ENCODE data around the gene PALD1. TPM values are rescaled to one million over a fixed set of nuclear protein-coding genes. Genes with fewer than 3 reads are reported as not detected.

The PALD1 gene
- total RNA-seq, 1 experiment from 2014 or later, result 1.8 TPM

- in situ Hi-C loops (cut with HindIII; ENCODE audit: low pct_unique_long_range_greater_than_20kb, low sequenced_read_pairs), result no loop called here
- no peak for DNase-seq (ENCODE audit: low read depth, low spot score)
Measured at GRCh38 chr10:70448236-70448635, 30.3 kb upstream of the PALD1 start.

GRCh38 chr10:70455213-70455630 lies 23.3 kb upstream of the PALD1 start:
- no peak for DNase-seq (ENCODE audit: low read depth, low spot score)
- in situ Hi-C loops (cut with HindIII; ENCODE audit: low pct_unique_long_range_greater_than_20kb, low sequenced_read_pairs), result no loop called here

- in situ Hi-C loops (cut with HindIII; ENCODE audit: low pct_unique_long_range_greater_than_20kb, low sequenced_read_pairs), result no loop called here
- no peak for DNase-seq (ENCODE audit: low read depth, low spot score)
Measured at GRCh38 chr10:70456164-70456563, 22.4 kb upstream of the PALD1 start.

GRCh38 chr10:70457759-70458305 lies 20.7 kb upstream of the PALD1 start:
- no peak for DNase-seq (ENCODE audit: low read depth, low spot score)
- in situ Hi-C loops (cut with HindIII; ENCODE audit: low pct_unique_long_range_greater_than_20kb, low sequenced_read_pairs), result no loop called here

GRCh38 chr10:70458329-70459060 lies 20.1 kb upstream of the PALD1 start:
- in situ Hi-C loops (cut with HindIII; ENCODE audit: low pct_unique_long_range_greater_than_20kb, low sequenced_read_pairs), result no loop called here

GRCh38 chr10:70459061-70459773 lies 19.4 kb upstream of the PALD1 start:
- no peak for DNase-seq (ENCODE audit: low read depth, low spot score)
- in situ Hi-C loops (cut with HindIII; ENCODE audit: low pct_unique_long_range_greater_than_20kb, low sequenced_read_pairs), result no loop called here

More at GRCh38 chr10:70458329-70459060, 20.1 kb upstream of the PALD1 start:
- DNase-seq (ENCODE audit: low read depth, low spot score), result no peak

GRCh38 chr10:70459774-70460490 lies 18.6 kb upstream of the PALD1 start:
- no peak for DNase-seq (ENCODE audit: low read depth, low spot score)
- in situ Hi-C loops (cut with HindIII; ENCODE audit: low pct_unique_long_range_greater_than_20kb, low sequenced_read_pairs), result no loop called here

- in situ Hi-C loops (cut with HindIII; ENCODE audit: low pct_unique_long_range_greater_than_20kb, low sequenced_read_pairs), result no loop called here
- DNase-seq (ENCODE audit: low read depth, low spot score), result peak; percentile 62
Measured at GRCh38 chr10:70461397-70462348, 16.9 kb upstream of the PALD1 start.

GRCh38 chr10:70462349-70462984 lies 16.1 kb upstream of the PALD1 start:
- DNase-seq (ENCODE audit: low read depth, low spot score), result no peak

GRCh38 chr10:70465278-70465677 lies 13.3 kb upstream of the PALD1 start:
- in situ Hi-C loops (cut with HindIII; ENCODE audit: low pct_unique_long_range_greater_than_20kb, low sequenced_read_pairs), result no loop called here

More at GRCh38 chr10:70462349-70462984, 16.1 kb upstream of the PALD1 start:
- in situ Hi-C loops (cut with HindIII; ENCODE audit: low pct_unique_long_range_greater_than_20kb, low sequenced_read_pairs), result no loop called here

GRCh38 chr10:70465832-70466231 lies 12.7 kb upstream of the PALD1 start:
- no peak for DNase-seq (ENCODE audit: low read depth, low spot score)
- in situ Hi-C loops (cut with HindIII; ENCODE audit: low pct_unique_long_range_greater_than_20kb, low sequenced_read_pairs), result no loop called here

More at GRCh38 chr10:70465278-70465677, 13.3 kb upstream of the PALD1 start:
- no peak for DNase-seq (ENCODE audit: low read depth, low spot score)

- in situ Hi-C loops (cut with HindIII; ENCODE audit: low pct_unique_long_range_greater_than_20kb, low sequenced_read_pairs), result no loop called here
- DNase-seq (ENCODE audit: low read depth, low spot score), result no peak
Measured at GRCh38 chr10:70466951-70467350, 11.6 kb upstream of the PALD1 start.

- no peak for DNase-seq (ENCODE audit: low read depth, low spot score)
- in situ Hi-C loops (cut with HindIII; ENCODE audit: low pct_unique_long_range_greater_than_20kb, low sequenced_read_pairs), result no loop called here
Measured at GRCh38 chr10:70472799-70473454, 5.6 kb upstream of the PALD1 start.

- in situ Hi-C loops (cut with HindIII; ENCODE audit: low pct_unique_long_range_greater_than_20kb, low sequenced_read_pairs), result no loop called here
- no peak for DNase-seq (ENCODE audit: low read depth, low spot score)
Measured at GRCh38 chr10:70474780-70475179, 3.8 kb upstream of the PALD1 start.

GRCh38 chr10:70475661-70476060 lies 2.9 kb upstream of the PALD1 start:
- in situ Hi-C loops (cut with HindIII; ENCODE audit: low pct_unique_long_range_greater_than_20kb, low sequenced_read_pairs), result no loop called here
- DNase-seq (ENCODE audit: low read depth, low spot score), result no peak
